GM23338 (cell line): Measurements from ENCODE around the gene MRPS34. TPM values are rescaled to one million over a fixed set of nuclear protein-coding genes. Genes with fewer than 3 reads are reported as not detected.

Source experiments
- ATAC-seq: fragments of 200-7000 bp; cut with Tn5 transposase; 3 replicates; pipeline ENCODE4 v1.9.1; 2020
- DNase-seq: peaks from one replicate; pipeline ENCODE4 v3.0.0-alpha.2; 2015; ENCODE audit warnings: low spot score
- H2AFZ ChIP-seq: fragments of 200-600 bp; sonication (generic); 2 replicates; pipeline ENCODE4 v1.8.0; 2016; ENCODE audit warnings: antibody characterized with exemption, mild to moderate bottlenecking, moderate library complexity
- H3F3A ChIP-seq: fragments of 200-600 bp; sonication (generic); replicated peaks from 2 replicates; pipeline ENCODE4 v1.8.0; 2017; ENCODE audit warnings: antibody characterized with exemption, mixed run types, low read depth
- H3K27ac ChIP-seq: fragments of 200-600 bp; sonication (generic); 2 replicates; pipeline ENCODE4 v1.6.1; 2016; ENCODE audit warnings: low read depth
- H3K27me3 ChIP-seq: fragments of 200-600 bp; sonication (generic); 2 replicates; pipeline ENCODE4 v1.8.0; 2016; ENCODE audit warnings: mild to moderate bottlenecking, mixed run types, moderate library complexity; ENCODE audit not compliant: insufficient read depth
- H3K36me3 ChIP-seq: fragments of 200-600 bp; sonication (generic); 2 replicates; pipeline ENCODE4 v1.8.0; 2016; ENCODE audit warnings: mild to moderate bottlenecking; ENCODE audit not compliant: insufficient read depth
- H3K4me1 ChIP-seq: fragments of 200-600 bp; sonication (generic); 2 replicates; pipeline ENCODE4 v1.8.0; 2016; ENCODE audit warnings: mild to moderate bottlenecking, moderate library complexity; ENCODE audit not compliant: insufficient read depth
- H3K4me2 ChIP-seq: fragments of 200-600 bp; sonication (generic); 2 replicates; pipeline ENCODE4 v1.7.1; 2017; ENCODE audit warnings: mixed run types
- H3K4me3 ChIP-seq: fragments of 200-600 bp; sonication (generic); 2 replicates; pipeline ENCODE4 v1.6.1; 2016; ENCODE audit warnings: mixed run types
- H3K79me2 ChIP-seq: fragments of 200-600 bp; sonication (generic); replicated peaks from 2 replicates; pipeline ENCODE4 v1.8.0; 2017; ENCODE audit warnings: mild to moderate bottlenecking; ENCODE audit not compliant: insufficient read depth
- H3K9me2 ChIP-seq: fragments of 200-600 bp; sonication (generic); 2 replicates; pipeline ENCODE4 v1.8.0; 2017; ENCODE audit not compliant: insufficient read depth
- H4K20me1 ChIP-seq: fragments of 200-600 bp; sonication (generic); replicated peaks from 2 replicates; pipeline ENCODE4 v1.8.0; 2017; ENCODE audit warnings: mild to moderate bottlenecking; ENCODE audit not compliant: insufficient read depth
- H3K27ac Mint-ChIP-seq: 2 replicates; pipeline ENCODE4 v1.8.0; 2020; ENCODE audit warnings: inconsistent platforms, mild to moderate bottlenecking, moderate library complexity, mixed read lengths
- H3K27me3 Mint-ChIP-seq: 3 replicates; pipeline ENCODE4 v1.8.0; 2022; ENCODE audit warnings: low read depth, mild to moderate bottlenecking, moderate library complexity, mixed read lengths, inconsistent platforms; ENCODE audit not compliant: insufficient read depth, poor library complexity
- H3K36me3 Mint-ChIP-seq: 3 replicates; pipeline ENCODE4 v1.8.0; 2021; ENCODE audit warnings: low read depth, mild to moderate bottlenecking, inconsistent platforms, moderate library complexity, mixed read lengths
- H3K4me1 Mint-ChIP-seq: 3 replicates; pipeline ENCODE4 v1.8.0; 2020; ENCODE audit warnings: mild to moderate bottlenecking, inconsistent platforms, mixed read lengths
- H3K4me3 Mint-ChIP-seq: 3 replicates; pipeline ENCODE4 v1.8.0; 2021; ENCODE audit warnings: moderate library complexity, mild to moderate bottlenecking, inconsistent platforms, mixed read lengths
- H3K9me3 Mint-ChIP-seq: 3 replicates; pipeline ENCODE4 v1.8.0; 2020; ENCODE audit warnings: moderate library complexity, mild to moderate bottlenecking, inconsistent platforms, mixed read lengths
- CREB1 ChIP-seq: fragments of 250-450 bp; sonication (Bioruptor Pico); IDR thresholded peaks from 2 replicates; pipeline ENCODE4 v1.5.0; 2020; ENCODE audit warnings: low read depth, mild to moderate bottlenecking, moderate library complexity
- EZH2 ChIP-seq: fragments of 200-600 bp; sonication (generic); IDR thresholded peaks from one replicate; pipeline ENCODE4 v1.8.0; 2017; ENCODE audit warnings: antibody characterized with exemption, mild to moderate bottlenecking, low read depth; ENCODE audit not compliant: unreplicated experiment
- EZH2phosphoT487 ChIP-seq: fragments of 200-600 bp; sonication (generic); IDR thresholded peaks from one replicate; pipeline ENCODE4 v1.8.1; 2018; ENCODE audit warnings: antibody characterized with exemption; ENCODE audit not compliant: unreplicated experiment
- JUNB ChIP-seq: IDR thresholded peaks from one replicate; pipeline ENCODE4 v1.6.1; 2016; ENCODE audit warnings: antibody characterized with exemption; ENCODE audit not compliant: unreplicated experiment
- NANOG ChIP-seq: IDR thresholded peaks from 2 replicates; pipeline ENCODE4 v1.6.1; 2016; ENCODE audit warnings: antibody characterized with exemption, borderline replicate concordance
- POLR2AphosphoS5 ChIP-seq: IDR thresholded peaks from 2 replicates; pipeline ENCODE4 v1.6.1; 2016; ENCODE audit warnings: antibody characterized with exemption, low read depth
- STAT1 ChIP-seq: IDR thresholded peaks from one replicate; pipeline ENCODE4 v1.6.1; 2016; ENCODE audit warnings: antibody characterized with exemption; ENCODE audit not compliant: unreplicated experiment
- ZNF114 ChIP-seq: fragments of 250-450 bp; sonication (Bioruptor Pico); IDR thresholded peaks from 2 replicates; pipeline ENCODE4 v1.5.0; 2020; ENCODE audit warnings: mild to moderate bottlenecking, moderate library complexity
- ZNF331 ChIP-seq: fragments of 250-450 bp; sonication (Bioruptor Pico); IDR thresholded peaks from 2 replicates; pipeline ENCODE4 v1.5.0; 2020; ENCODE audit warnings: low read depth, mild to moderate bottlenecking, moderate library complexity
- polyA plus RNA-seq: library from polyadenylated mRNA; unstranded; fragments of >200 nt; fragmentation: Nextera tagmentation; extraction: Ambion mirVana; gene quantifications from 2 replicates; pipeline ENCODE4 v1.2.1, GENCODE V29; 2016
- total RNA-seq: library from RNA; depleted of rRNA; stranded (reverse); fragments of >200 nt; shearing (Covaris generic); gene quantifications from 2 replicates; pipeline ENCODE4 v1.2.3, GENCODE V29; 2014
- TF ChIP-seq, protein P1 (sequence below): IDR thresholded peaks from 2 replicates; pipeline ENCODE4 v1.6.1; 2016; ENCODE audit warnings: antibody characterized with exemption
- TF ChIP-seq, protein P2 (sequence below), 2 experiments: fragments of 200-600 bp in 1 of 2; sonication (generic) in 1 of 2; conservative IDR thresholded peaks; 2 replicates each; pipeline versions ENCODE4 v1.5.1 to v1.6.1; 2016 to 2017; ENCODE audit warnings: antibody characterized with exemption in 2 of 2, low read depth in 2 of 2, mild to moderate bottlenecking in 2 of 2, moderate library complexity in 1 of 2
- TF ChIP-seq, protein P3 (sequence below): IDR thresholded peaks from one replicate; pipeline ENCODE4 v1.6.1; 2018; ENCODE audit warnings: antibody characterized with exemption; ENCODE audit not compliant: unreplicated experiment
- TF ChIP-seq, protein P4 (sequence below): fragments of 250-450 bp; sonication (Bioruptor Pico); IDR thresholded peaks from 2 replicates; pipeline ENCODE4 v1.5.0; 2020; ENCODE audit warnings: mild to moderate bottlenecking, moderate library complexity

MRPS34 gene
- total and polyA plus RNA-seq, 2 experiments from 2014 or later = 248 to 391 TPM

DNA sequence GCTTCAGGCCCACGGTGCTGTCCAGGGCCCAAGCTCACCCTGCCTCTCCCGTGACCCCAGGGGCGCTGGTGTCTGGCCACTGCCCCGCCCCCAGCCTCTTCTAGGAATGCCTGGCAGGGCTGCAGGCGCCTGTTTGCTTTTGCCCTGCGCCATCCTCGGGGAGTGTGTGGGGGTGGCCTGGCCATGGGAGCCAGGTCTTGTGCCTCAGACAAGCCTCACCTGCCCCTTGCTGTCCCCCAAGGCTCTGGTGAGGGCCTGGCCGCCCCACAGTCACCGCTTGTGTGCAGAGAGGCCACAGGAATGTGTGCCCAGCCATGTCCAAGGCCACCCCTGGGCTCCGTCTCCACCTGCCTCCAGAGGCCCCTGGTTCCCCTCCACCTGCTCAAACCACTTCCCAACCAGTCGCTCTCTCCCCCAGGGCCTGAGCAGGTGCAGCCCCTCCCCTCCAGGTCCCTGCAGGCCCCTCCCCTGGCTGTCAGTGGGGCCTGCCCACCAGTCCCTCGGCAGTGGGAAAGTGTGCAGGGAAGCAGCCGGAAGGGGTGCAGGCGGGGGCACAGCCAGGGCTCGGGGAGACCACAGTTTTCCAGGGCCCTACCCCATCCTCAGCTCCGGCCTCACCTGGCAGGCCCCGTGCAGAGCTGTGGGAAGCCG, 21.4 kb upstream of the MRPS34 start:
- Mint-ChIP-seq H3K27me3 (no peaks in the 10 kb centered on the region), H3K4me3 (no peak overlapping the region), H3K9me3 (peaks cover 29% of the 10 kb centered on the region), H3K4me1 (no peaks in the 10 kb centered on the region), H3K27ac (no peak overlapping the region), H3K36me3 (peaks cover 30% of the 10 kb centered on the region)
- no peaks in the 10 kb centered on the region for H4K20me1 ChIP-seq
- no peak overlapping the region for H3K4me2 ChIP-seq
- H2AFZ ChIP-seq = no peak overlapping the region
- no peaks in the 10 kb centered on the region for H3K27me3 ChIP-seq
- DNase-seq (no peak), ATAC-seq (peak; percentile 33)
- no peaks in the 10 kb centered on the region for H3K4me1 ChIP-seq
- H3K4me3 ChIP-seq = no peak overlapping the region
- H3F3A ChIP-seq = no peaks in the 10 kb centered on the region
- no peaks in the 10 kb centered on the region for H3K9me2 ChIP-seq
- TF ChIP-seq NANOG (no peak), EZH2phosphoT487 (no peak), EZH2 (no peak), POLR2AphosphoS5 (no peak), JUNB (no peak), STAT1 (no peak), ZNF331 (no peak), CREB1 (CRISPR knock-in tag) (no peak), ZNF114 (CRISPR knock-in tag) (no peak)
- TF ChIP-seq, protein P1, sequence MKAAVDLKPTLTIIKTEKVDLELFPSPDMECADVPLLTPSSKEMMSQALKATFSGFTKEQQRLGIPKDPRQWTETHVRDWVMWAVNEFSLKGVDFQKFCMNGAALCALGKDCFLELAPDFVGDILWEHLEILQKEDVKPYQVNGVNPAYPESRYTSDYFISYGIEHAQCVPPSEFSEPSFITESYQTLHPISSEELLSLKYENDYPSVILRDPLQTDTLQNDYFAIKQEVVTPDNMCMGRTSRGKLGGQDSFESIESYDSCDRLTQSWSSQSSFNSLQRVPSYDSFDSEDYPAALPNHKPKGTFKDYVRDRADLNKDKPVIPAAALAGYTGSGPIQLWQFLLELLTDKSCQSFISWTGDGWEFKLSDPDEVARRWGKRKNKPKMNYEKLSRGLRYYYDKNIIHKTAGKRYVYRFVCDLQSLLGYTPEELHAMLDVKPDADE = no peak
- TF ChIP-seq, protein P2, sequence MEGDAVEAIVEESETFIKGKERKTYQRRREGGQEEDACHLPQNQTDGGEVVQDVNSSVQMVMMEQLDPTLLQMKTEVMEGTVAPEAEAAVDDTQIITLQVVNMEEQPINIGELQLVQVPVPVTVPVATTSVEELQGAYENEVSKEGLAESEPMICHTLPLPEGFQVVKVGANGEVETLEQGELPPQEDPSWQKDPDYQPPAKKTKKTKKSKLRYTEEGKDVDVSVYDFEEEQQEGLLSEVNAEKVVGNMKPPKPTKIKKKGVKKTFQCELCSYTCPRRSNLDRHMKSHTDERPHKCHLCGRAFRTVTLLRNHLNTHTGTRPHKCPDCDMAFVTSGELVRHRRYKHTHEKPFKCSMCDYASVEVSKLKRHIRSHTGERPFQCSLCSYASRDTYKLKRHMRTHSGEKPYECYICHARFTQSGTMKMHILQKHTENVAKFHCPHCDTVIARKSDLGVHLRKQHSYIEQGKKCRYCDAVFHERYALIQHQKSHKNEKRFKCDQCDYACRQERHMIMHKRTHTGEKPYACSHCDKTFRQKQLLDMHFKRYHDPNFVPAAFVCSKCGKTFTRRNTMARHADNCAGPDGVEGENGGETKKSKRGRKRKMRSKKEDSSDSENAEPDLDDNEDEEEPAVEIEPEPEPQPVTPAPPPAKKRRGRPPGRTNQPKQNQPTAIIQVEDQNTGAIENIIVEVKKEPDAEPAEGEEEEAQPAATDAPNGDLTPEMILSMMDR (conservative IDR thresholded peaks at IDR 0.05; ENCODE audit: low read depth in 2 of 2) = no peak
- TF ChIP-seq, protein P3, sequence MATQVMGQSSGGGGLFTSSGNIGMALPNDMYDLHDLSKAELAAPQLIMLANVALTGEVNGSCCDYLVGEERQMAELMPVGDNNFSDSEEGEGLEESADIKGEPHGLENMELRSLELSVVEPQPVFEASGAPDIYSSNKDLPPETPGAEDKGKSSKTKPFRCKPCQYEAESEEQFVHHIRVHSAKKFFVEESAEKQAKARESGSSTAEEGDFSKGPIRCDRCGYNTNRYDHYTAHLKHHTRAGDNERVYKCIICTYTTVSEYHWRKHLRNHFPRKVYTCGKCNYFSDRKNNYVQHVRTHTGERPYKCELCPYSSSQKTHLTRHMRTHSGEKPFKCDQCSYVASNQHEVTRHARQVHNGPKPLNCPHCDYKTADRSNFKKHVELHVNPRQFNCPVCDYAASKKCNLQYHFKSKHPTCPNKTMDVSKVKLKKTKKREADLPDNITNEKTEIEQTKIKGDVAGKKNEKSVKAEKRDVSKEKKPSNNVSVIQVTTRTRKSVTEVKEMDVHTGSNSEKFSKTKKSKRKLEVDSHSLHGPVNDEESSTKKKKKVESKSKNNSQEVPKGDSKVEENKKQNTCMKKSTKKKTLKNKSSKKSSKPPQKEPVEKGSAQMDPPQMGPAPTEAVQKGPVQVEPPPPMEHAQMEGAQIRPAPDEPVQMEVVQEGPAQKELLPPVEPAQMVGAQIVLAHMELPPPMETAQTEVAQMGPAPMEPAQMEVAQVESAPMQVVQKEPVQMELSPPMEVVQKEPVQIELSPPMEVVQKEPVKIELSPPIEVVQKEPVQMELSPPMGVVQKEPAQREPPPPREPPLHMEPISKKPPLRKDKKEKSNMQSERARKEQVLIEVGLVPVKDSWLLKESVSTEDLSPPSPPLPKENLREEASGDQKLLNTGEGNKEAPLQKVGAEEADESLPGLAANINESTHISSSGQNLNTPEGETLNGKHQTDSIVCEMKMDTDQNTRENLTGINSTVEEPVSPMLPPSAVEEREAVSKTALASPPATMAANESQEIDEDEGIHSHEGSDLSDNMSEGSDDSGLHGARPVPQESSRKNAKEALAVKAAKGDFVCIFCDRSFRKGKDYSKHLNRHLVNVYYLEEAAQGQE = no peak
- TF ChIP-seq, protein P4, sequence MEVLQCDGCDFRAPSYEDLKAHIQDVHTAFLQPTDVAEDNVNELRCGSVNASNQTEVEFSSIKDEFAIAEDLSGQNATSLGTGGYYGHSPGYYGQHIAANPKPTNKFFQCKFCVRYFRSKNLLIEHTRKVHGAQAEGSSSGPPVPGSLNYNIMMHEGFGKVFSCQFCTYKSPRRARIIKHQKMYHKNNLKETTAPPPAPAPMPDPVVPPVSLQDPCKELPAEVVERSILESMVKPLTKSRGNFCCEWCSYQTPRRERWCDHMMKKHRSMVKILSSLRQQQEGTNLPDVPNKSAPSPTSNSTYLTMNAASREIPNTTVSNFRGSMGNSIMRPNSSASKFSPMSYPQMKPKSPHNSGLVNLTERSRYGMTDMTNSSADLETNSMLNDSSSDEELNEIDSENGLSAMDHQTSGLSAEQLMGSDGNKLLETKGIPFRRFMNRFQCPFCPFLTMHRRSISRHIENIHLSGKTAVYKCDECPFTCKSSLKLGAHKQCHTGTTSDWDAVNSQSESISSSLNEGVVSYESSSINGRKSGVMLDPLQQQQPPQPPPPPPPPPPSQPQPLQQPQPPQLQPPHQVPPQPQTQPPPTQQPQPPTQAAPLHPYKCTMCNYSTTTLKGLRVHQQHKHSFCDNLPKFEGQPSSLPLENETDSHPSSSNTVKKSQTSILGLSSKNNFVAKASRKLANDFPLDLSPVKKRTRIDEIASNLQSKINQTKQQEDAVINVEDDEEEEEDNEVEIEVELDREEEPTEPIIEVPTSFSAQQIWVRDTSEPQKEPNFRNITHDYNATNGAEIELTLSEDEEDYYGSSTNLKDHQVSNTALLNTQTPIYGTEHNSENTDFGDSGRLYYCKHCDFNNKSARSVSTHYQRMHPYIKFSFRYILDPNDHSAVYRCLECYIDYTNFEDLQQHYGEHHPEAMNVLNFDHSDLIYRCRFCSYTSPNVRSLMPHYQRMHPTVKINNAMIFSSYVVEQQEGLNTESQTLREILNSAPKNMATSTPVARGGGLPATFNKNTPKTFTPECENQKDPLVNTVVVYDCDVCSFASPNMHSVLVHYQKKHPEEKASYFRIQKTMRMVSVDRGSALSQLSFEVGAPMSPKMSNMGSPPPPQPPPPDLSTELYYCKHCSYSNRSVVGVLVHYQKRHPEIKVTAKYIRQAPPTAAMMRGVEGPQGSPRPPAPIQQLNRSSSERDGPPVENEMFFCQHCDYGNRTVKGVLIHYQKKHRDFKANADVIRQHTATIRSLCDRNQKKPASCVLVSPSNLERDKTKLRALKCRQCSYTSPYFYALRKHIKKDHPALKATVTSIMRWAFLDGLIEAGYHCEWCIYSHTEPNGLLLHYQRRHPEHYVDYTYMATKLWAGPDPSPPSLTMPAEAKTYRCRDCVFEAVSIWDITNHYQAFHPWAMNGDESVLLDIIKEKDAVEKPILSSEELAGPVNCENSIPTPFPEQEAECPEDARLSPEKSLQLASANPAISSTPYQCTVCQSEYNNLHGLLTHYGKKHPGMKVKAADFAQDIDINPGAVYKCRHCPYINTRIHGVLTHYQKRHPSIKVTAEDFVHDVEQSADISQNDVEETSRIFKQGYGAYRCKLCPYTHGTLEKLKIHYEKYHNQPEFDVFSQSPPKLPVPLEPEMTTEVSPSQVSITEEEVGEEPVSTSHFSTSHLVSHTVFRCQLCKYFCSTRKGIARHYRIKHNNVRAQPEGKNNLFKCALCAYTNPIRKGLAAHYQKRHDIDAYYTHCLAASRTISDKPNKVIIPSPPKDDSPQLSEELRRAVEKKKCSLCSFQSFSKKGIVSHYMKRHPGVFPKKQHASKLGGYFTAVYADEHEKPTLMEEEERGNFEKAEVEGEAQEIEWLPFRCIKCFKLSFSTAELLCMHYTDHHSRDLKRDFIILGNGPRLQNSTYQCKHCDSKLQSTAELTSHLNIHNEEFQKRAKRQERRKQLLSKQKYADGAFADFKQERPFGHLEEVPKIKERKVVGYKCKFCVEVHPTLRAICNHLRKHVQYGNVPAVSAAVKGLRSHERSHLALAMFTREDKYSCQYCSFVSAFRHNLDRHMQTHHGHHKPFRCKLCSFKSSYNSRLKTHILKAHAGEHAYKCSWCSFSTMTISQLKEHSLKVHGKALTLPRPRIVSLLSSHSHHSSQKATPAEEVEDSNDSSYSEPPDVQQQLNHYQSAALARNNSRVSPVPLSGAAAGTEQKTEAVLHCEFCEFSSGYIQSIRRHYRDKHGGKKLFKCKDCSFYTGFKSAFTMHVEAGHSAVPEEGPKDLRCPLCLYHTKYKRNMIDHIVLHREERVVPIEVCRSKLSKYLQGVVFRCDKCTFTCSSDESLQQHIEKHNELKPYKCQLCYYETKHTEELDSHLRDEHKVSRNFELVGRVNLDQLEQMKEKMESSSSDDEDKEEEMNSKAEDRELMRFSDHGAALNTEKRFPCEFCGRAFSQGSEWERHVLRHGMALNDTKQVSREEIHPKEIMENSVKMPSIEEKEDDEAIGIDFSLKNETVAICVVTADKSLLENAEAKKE (CRISPR knock-in tag) = no peak
- H3K79me2 ChIP-seq = no peaks in the 10 kb centered on the region
- H3K27ac ChIP-seq = no peak overlapping the region
- no peaks in the 10 kb centered on the region; the same call in 1 of the 2 replicates for H3K36me3 ChIP-seq
